Endothelial cell of hepatic sinusoid (primary cell): ENCODE data around the gene CHST9.
"Not testable (repeated sequence)": the region's sequence is repeated elsewhere in the genome, so short reads cannot be mapped to it uniquely, and the experiment has no call there.

Source experiments
- in situ Hi-C: cut with HindIII; loops from 2 replicates; pipeline ENCODE4 v1.10.0; 2017; ENCODE audit warnings: low sequenced_read_pairs

Gene CHST9

GRCh38 chr18:27185025-27185763, at the start of gene CHST9:
Gene CHST9, minus strand, starts transcription at chr18:27185308. Its CDS starts 42,499 bp downstream, at chr18:27142809.
- in situ Hi-C loops: no loop called here

- in situ Hi-C loops: not testable (repeated sequence)
These were observed 47.2 kb upstream of the CHST9 start for GRCh38 chr18:27232355-27232754.

GRCh38 chr18:27231671-27232070, 46.6 kb upstream of the CHST9 start:
- in situ Hi-C loops: not testable (repeated sequence)

GRCh38 chr18:27231221-27231620, 46.1 kb upstream of the CHST9 start:
- in situ Hi-C loops: not testable (repeated sequence)

- in situ Hi-C loops: no loop called here
These were observed 42.6 kb upstream of the CHST9 start for GRCh38 chr18:27227721-27228120.

- in situ Hi-C loops: no loop called here
These were observed 41.5 kb upstream of the CHST9 start for GRCh38 chr18:27226556-27227075.

GRCh38 chr18:27225947-27226481, 40.9 kb upstream of the CHST9 start:
- in situ Hi-C loops: no loop called here

GRCh38 chr18:27223526-27224291, 38.6 kb upstream of the CHST9 start:
- in situ Hi-C loops: no loop called here

GRCh38 chr18:27214831-27215230, 29.7 kb upstream of the CHST9 start:
- in situ Hi-C loops: no loop called here

GRCh38 chr18:27213123-27213717, 28.1 kb upstream of the CHST9 start:
- in situ Hi-C loops: no loop called here

GRCh38 chr18:27211569-27211968, 26.5 kb upstream of the CHST9 start:
- in situ Hi-C loops: no loop called here

GRCh38 chr18:27206411-27206810, 21.3 kb upstream of the CHST9 start:
- in situ Hi-C loops: no loop called here

- in situ Hi-C loops: no loop called here
These were observed 17.6 kb upstream of the CHST9 start for GRCh38 chr18:27202741-27203140.

- in situ Hi-C loops: no loop called here
These were observed 12.9 kb upstream of the CHST9 start for GRCh38 chr18:27198036-27198435.

GRCh38 chr18:27188309-27188708, 3.2 kb upstream of the CHST9 start:
- in situ Hi-C loops: no loop called here

- in situ Hi-C loops: no loop called here
These were observed 789 bp upstream of the CHST9 start for GRCh38 chr18:27185897-27186296.

- in situ Hi-C loops: no loop called here
These were observed 738 bp downstream of the CHST9 start for GRCh38 chr18:27184115-27185024.

GRCh38 chr18:27181726-27182125, 3.4 kb downstream of the CHST9 start:
- in situ Hi-C loops: no loop called here

- in situ Hi-C loops: no loop called here
These were observed 6.7 kb downstream of the CHST9 start for GRCh38 chr18:27178424-27178823.

GRCh38 chr18:27175914-27176313, 9.2 kb downstream of the CHST9 start:
- in situ Hi-C loops: no loop called here
